Stomach (tissue), 4 donors: ENCODE data around the gene FKBP1C.

Experiments used
- CTCF ChIP-seq, 7 experiments: fragments of 450-650 bp in 4 of 7; fragments of 200-600 bp in 3 of 7; sonication (generic) in 3 of 7; IDR thresholded peaks; one replicate each; pipeline ENCODE4 v1.5.1; 2016 to 2019; ENCODE audit warnings: antibody characterized with exemption in 7 of 7, control low read depth in 2 of 7, mild to moderate bottlenecking in 1 of 7
- POLR2A ChIP-seq, 4 donors: fragments of 450-650 bp; IDR thresholded peaks; one replicate each; pipeline ENCODE4 v1.6.1; 2016; ENCODE audit warnings: antibody characterized with exemption in 4 of 4, control low read depth in 2 of 4, mild to moderate bottlenecking in 1 of 4, moderate library complexity in 1 of 4
- POLR2AphosphoS5 ChIP-seq, 3 donors: sonication (generic); formaldehyde crosslinking; IDR thresholded peaks; one replicate each; pipeline ENCODE4 v1.6.1; 2016; ENCODE audit warnings: antibody characterized with exemption in 3 of 3

- TF ChIP-seq CTCF (IDR thresholded peaks at IDR 0.05) (no peak), POLR2A (IDR thresholded peaks at IDR 0.05) (no peak), POLR2AphosphoS5 (IDR thresholded peaks at IDR 0.05) (no peak)
These were observed 22.4 kb upstream of the FKBP1C start for GRCh38 chr6:63188828-63189227.
